Measurements from ENCODE around the gene ELMO1.
"Not testable (repeated sequence)": the region's sequence is repeated elsewhere in the genome, so short reads cannot be mapped to it uniquely, and the experiment has no call there.

ELMO1 gene

DNA sequence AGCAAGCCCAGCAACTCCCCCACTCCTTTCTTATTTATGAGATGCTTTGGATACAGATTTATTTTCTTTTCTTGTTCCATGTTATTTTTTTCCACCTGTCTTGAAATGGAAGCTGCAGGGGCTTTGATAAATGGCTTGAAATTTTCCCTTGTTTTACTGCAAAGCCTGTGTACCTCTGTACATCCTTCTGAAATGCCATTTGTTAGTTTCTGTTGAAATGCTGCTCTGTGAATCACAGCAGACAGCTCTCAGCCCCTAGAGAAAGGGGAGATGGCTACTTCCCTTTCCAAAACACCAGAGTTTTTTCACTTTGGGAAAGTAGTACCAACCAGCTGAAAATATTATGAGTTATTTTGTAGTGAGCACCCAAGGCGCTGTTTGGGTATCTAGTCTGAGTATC is 304.2 kb downstream of the ELMO1 start:
- DNase-seq (ENCODE audit: low read depth, low spot score): no peak
- H3K4me3 ChIP-seq (ENCODE audit: low read length): no peak overlapping the region

DNA sequence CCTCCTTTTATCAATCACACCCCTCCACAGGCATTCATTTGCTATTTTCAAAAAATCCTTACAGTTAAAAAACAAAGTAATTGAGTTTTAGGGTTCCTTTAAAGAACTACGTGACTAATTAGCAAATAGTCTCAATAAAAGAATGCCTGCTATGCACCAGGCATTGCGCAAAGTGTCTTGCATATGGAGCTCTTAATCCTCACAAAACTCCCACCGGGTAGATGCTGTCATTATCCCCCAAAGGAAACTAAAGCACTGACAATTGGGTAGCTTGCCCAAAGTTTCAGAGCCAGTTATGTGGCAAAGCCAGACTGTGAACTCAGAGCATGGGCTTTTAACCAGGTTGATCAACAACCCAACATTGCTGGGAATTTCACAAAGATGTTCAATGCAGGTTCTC is 305.7 kb downstream of the ELMO1 start:
- DNase-seq (ENCODE audit: low read depth, low spot score): no peak
- H3K4me3 ChIP-seq (ENCODE audit: low read length): no peak overlapping the region

- H3K4me3 ChIP-seq (ENCODE audit: low read length): no peak overlapping the region
- no peak for DNase-seq (ENCODE audit: low read depth, low spot score)
Measured at GRCh38 chr7:37141742-37142141, 306.9 kb downstream of the ELMO1 start.

DNA sequence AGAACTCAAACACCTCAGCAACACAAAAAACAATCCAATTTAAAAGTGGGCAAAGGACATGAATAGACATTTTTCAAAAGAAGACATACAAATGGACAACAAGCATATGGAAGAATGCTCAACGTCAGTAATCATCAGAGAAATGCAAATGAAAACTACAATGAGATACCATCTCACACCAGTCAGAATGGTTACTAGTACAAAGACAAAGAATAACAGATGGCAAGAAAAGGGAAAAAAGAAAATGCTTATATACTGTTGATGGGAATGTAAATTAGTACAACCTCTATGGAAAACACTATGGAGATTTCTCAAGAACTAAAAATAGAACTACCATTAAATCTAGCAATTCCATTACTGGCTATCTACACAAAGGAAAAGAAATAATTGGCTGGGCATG is 314.8 kb downstream of the ELMO1 start:
- DNase-seq (ENCODE audit: low read depth, low spot score); H3K4me3 ChIP-seq (ENCODE audit: low read length): not testable (repeated sequence)

GRCh38 chr7:37131855-37132254 is 316.8 kb downstream of the ELMO1 start:
- H3K4me3 ChIP-seq (ENCODE audit: low read length): no peak overlapping the region
- DNase-seq (ENCODE audit: low read depth, low spot score): no peak

- no peak for DNase-seq (ENCODE audit: low read depth, low spot score)
- no peak overlapping the region for H3K4me3 ChIP-seq (ENCODE audit: low read length)
Measured at GRCh38 chr7:37129035-37129425, 319.6 kb downstream of the ELMO1 start.

GRCh38 chr7:37128327-37129034 is 320.2 kb downstream of the ELMO1 start:
- no peak for DNase-seq (ENCODE audit: low read depth, low spot score)
- H3K4me3 ChIP-seq (ENCODE audit: low read length): no peak overlapping the region

DNA sequence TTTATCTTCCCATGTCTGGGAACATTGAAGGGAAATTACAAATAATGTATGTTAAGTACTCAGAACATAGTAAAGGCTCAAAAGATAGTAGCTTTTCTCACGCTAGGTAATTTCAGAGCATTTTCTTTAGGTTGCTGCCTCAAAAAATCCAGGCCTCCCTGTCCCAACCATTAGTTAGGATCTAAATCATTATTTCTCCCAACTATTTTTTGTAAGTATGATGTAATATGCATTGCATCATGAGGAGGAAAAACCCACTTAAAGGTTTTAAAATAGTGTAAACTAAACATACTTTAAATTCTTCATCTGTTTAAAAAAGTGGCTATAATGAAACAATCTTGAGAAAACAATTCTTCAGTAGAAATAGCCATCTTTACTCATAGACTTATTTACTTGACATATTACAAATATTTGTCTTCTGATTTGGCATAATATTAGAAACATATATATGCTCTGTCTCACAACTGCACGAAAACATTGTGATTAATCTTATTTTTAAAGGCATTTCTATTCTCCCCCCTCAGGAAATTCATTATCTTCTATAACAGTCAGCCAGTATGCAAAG is 329.3 kb downstream of the ELMO1 start:
- H3K4me3 ChIP-seq (ENCODE audit: low read length): no peak overlapping the region
- DNase-seq (ENCODE audit: low read depth, low spot score): no peak

DNA sequence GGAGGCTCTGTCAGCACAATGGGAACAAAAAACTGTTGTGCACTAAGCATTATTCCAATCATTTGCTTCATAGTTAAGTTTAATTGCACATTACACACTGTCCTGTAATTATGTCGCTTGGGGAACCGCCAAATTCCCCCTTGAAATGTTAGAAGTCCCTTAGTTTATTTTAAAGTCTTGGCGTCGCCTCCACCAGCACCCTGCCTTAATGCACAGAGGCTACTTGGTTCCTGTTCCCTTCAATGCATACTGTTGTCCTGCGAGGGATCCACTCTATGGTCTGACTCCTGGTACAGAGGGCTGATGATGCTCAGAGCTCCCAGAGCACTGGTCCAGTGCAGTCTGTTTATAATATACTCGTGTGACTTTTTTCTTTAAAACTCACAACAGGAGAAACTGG is 330.7 kb downstream of the ELMO1 start:
- DNase-seq (ENCODE audit: low read depth, low spot score): no peak
- no peak overlapping the region for H3K4me3 ChIP-seq (ENCODE audit: low read length)

DNA sequence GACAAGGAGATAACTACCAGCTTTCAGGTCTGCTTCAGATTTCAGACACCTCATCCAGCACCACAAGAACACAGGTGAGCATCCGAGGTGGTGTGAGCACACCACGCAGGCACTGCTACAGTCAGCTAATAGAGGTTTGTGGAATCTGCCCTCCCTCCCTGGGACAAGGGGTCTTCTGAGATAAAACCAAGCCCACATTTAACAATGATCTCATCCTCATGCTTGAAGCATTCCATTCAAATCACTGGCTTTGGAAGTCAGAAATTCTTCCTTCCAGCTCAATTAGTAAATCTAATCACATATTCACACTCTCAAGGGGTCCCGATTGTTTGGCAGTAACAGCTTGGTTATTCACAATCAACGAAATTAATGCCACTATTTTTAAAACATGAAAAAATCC is 331.4 kb downstream of the ELMO1 start:
- no peak overlapping the region for H3K4me3 ChIP-seq (ENCODE audit: low read length)
- no peak for DNase-seq (ENCODE audit: low read depth, low spot score)

DNA sequence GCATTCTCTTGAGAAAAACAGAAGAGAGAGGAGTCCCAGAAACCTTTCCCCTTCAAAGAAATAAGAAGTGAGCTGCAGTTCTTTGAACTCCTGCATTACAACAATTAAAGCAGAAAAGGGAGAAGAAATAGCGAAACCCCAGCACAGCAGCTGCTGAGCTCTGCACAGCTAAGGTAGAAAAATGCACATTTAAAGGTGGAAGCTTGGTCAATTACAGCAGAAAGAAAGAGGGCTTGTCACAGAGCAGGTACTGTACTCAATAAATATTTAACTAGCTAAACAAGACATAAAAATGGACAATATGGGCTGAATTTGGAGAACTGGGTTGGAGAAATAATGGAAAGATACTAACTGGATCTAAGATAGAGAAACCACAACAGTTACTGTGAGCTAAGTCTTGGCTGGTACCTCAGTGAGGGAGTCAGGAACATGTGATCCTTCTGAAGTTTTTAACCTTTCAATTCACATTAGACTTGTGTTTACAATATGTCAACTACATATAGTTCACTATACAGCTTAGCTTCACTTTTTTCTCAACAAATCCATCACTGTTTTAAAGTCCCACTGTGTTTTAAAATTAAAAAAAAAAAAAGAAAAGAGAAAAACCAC is 332.5 kb downstream of the ELMO1 start:
- no peak for DNase-seq (ENCODE audit: low read depth, low spot score)
- H3K4me3 ChIP-seq (ENCODE audit: low read length): no peak overlapping the region

- H3K4me3 ChIP-seq (ENCODE audit: low read length): no peak overlapping the region
- no peak for DNase-seq (ENCODE audit: low read depth, low spot score)
Measured at GRCh38 chr7:37113661-37114355, 334.9 kb downstream of the ELMO1 start.

DNA sequence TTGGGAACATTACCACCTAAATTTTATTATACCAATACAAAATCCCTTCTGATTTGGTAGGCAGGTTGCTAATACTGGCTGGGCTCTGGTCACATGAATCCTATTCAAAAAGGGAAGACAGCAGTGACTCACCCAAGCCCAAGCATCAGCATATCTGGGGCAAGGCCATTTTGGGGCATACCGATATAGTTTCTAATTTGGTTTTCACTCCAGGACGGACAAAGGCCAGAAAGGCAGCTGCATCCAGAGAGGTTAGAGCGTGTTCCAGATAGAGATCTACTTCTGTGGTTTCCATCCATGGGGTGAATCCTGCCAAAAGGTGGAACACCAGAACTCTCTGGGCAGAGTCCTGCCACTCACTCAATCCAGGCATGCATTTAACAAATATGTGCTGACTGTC is 335.8 kb downstream of the ELMO1 start:
- H3K4me3 ChIP-seq (ENCODE audit: low read length): no peak overlapping the region
- no peak for DNase-seq (ENCODE audit: low read depth, low spot score)

DNA sequence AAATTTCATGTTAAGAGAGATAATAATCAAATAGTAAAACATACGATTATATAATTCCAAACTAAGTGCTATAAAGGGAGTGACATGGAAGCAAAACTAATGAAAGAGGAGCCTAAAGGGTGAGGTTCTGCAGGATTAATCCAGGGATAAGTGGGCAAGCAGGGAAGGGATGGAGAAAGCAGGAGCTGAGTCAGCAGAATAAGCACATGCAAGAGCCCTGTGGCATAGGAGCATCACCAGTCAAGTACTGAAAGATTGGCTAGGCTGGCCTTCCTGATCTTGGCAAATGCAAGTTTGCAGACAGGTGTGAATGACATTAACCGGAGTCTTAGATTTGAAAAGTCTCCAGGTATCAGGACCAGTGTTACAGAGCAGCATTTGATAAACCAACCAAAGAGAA is 336.4 kb downstream of the ELMO1 start:
- DNase-seq (ENCODE audit: low read depth, low spot score): no peak

DNA sequence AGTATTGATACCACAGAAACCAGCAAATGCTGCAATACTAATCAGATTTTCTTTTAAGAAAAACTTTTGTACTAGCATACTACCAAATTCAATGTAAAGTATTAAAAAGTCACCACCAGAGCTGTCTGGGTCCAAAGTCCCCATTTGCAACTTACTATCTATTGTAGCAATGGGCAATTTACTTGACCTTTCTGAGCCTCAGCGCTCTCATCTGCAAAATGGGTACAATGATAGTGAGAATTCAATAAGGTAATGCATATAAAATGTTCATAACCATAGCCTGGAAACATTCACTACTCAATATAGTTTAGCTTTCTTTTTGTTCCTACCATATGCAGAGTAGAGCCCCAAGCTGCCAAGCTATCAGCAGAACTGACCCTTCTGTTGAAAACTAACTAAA is 337.2 kb downstream of the ELMO1 start:
- H3K4me3 ChIP-seq (ENCODE audit: low read length): no peak overlapping the region
- no peak for DNase-seq (ENCODE audit: low read depth, low spot score)

More for the DNA sequence above, 336.4 kb downstream of the ELMO1 start:
- H3K4me3 ChIP-seq (ENCODE audit: low read length): no peak overlapping the region

DNA sequence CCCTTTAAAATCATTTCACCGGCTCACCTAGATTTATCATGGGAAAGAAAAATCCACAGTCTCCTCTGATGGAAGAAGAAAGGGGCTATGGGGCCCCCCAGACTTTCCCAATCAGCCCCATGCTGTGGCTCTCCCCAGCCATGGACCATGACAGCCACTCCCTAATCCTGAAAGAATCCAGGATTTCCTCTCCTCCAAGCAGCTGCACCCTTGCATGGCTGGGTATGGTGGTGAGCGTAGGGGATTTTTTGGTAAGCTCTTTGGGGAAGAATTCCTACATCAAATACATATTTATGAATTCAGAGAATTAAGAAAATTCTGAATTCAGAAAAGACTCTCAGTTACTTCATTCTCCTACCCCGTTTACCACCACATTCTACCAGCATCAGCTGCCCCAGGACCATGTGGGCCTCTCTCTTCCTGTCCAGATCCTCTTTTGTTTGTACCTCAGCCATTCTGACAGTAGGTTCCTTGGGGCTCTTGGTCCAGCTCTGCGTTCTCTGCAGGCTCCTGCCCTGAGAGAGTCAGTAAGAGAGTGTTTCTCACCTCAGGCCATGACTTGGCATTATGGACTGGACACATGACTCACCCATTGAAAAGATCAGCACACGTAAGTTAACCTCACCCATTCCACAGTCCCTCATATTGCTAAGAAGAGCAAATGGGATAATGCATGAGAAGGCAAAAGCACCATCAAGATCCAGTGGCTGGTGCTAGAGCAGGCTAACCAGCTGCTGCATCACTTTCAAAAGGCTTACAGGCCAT is 337.8 kb downstream of the ELMO1 start:
- no peak overlapping the region for H3K4me3 ChIP-seq (ENCODE audit: low read length)
- no peak for DNase-seq (ENCODE audit: low read depth, low spot score)

- no peak overlapping the region for H3K4me3 ChIP-seq (ENCODE audit: low read length)
- DNase-seq (ENCODE audit: low read depth, low spot score): no peak
Measured at GRCh38 chr7:37109843-37110242, 338.8 kb downstream of the ELMO1 start.

GRCh38 chr7:37109016-37109683 is 339.5 kb downstream of the ELMO1 start:
- no peak overlapping the region for H3K4me3 ChIP-seq (ENCODE audit: low read length)
- no peak for DNase-seq (ENCODE audit: low read depth, low spot score)

DNA sequence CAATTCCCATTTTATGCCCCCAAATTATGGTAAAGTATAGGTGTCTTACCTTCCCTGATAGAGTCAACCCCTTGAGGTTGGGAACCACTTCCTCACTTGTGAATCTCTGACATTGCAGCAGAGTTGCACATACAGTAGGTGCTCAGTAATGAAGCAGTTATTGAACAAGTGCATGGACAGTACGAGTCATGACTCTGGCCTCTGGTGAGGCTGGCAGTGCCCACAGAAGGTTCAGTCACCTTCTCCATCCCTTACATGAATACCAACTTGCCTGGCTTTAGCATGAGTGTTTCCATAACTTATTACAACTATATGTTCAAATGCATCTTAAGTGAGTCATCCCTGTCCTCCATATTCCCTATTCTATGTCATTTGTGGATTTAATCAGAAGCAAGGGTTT is 340.0 kb downstream of the ELMO1 start:
- no peak overlapping the region for H3K4me3 ChIP-seq (ENCODE audit: low read length)
- DNase-seq (ENCODE audit: low read depth, low spot score): no peak

Measured in Jurkat, Clone E6-1 (cell line).